IPS-11a (cell line): Measurements from ENCODE around the gene FGFR1OP2.
A peak's percentile ranks its signal among the peaks of the same experiment; 100 is the strongest.
"Not testable (repeated sequence)": the region's sequence is repeated elsewhere in the genome, so short reads cannot be mapped to it uniquely, and the experiment has no call there.

Experiments
- H3K4me3 ChIP-seq: one replicate; pipeline ENCODE4 v1.5.1; 2013; ENCODE audit warnings: low read depth, low read length, control low read depth

Gene FGFR1OP2

GRCh38 chr12:26937863-26938700, at the start of gene FGFR1OP2, which contains the start of gene INTS13:
Gene FGFR1OP2 (plus strand): TSS chr12:26938470. CDS start chr12:26954159, 15,689 bp downstream.
Gene INTS13 (minus strand): TSS chr12:26937981. CDS start chr12:26936803, 1,178 bp downstream.
- H3K4me3 ChIP-seq, result peak within 1 kb of the TSS; percentile 96

- H3K4me3 ChIP-seq, result no peak overlapping the region
These were observed 47.5 kb upstream of the FGFR1OP2 start for GRCh38 chr12:26890784-26891183.

- H3K4me3 ChIP-seq, result no peak overlapping the region
These were observed 46.6 kb upstream of the FGFR1OP2 start for GRCh38 chr12:26891704-26892103.

GRCh38 chr12:26895672-26896071, 42.6 kb upstream of the FGFR1OP2 start:
- H3K4me3 ChIP-seq, result no peak overlapping the region

- no peak overlapping the region for H3K4me3 ChIP-seq
These were observed 41.4 kb upstream of the FGFR1OP2 start for GRCh38 chr12:26896913-26897312.

- H3K4me3 ChIP-seq, result not testable (repeated sequence)
These were observed 34.9 kb upstream of the FGFR1OP2 start for GRCh38 chr12:26903396-26903795.

- H3K4me3 ChIP-seq, result no peak overlapping the region
These were observed 32.2 kb upstream of the FGFR1OP2 start for GRCh38 chr12:26906024-26906423.

GRCh38 chr12:26906704-26907103, 31.6 kb upstream of the FGFR1OP2 start:
- H3K4me3 ChIP-seq, result no peak overlapping the region

- no peak overlapping the region for H3K4me3 ChIP-seq
These were observed 19.7 kb upstream of the FGFR1OP2 start for GRCh38 chr12:26918321-26919215.

- no peak overlapping the region for H3K4me3 ChIP-seq
These were observed 19.1 kb upstream of the FGFR1OP2 start for GRCh38 chr12:26919216-26919555.

- no peak overlapping the region for H3K4me3 ChIP-seq
These were observed 16.4 kb upstream of the FGFR1OP2 start for GRCh38 chr12:26921886-26922285.

- no peak overlapping the region for H3K4me3 ChIP-seq
These were observed 9.6 kb upstream of the FGFR1OP2 start for GRCh38 chr12:26928661-26929060.

- no peak overlapping the region for H3K4me3 ChIP-seq
These were observed 8.7 kb upstream of the FGFR1OP2 start for GRCh38 chr12:26929590-26929989.

GRCh38 chr12:26935636-26936378, 2.5 kb upstream of the FGFR1OP2 start:
- H3K4me3 ChIP-seq, result no peak overlapping the region

GRCh38 chr12:26936559-26937442, 1.5 kb upstream of the FGFR1OP2 start:
- peak overlapping the region; percentile 96 for H3K4me3 ChIP-seq

- H3K4me3 ChIP-seq, result peak overlapping the region; percentile 96
These were observed 817 bp upstream of the FGFR1OP2 start for GRCh38 chr12:26937443-26937862.

GRCh38 chr12:26938701-26939062, 412 bp downstream of the FGFR1OP2 start:
- H3K4me3 ChIP-seq, result peak overlapping the region; percentile 96

GRCh38 chr12:26939192-26939832, 1.0 kb downstream of the FGFR1OP2 start:
- H3K4me3 ChIP-seq, result peak overlapping the region; percentile 96

GRCh38 chr12:26939953-26940352, 1.7 kb downstream of the FGFR1OP2 start:
- no peak overlapping the region for H3K4me3 ChIP-seq
